HCT116 (cell line): ENCODE results near the gene LAMP1. TPM values are rescaled to one million over a fixed set of nuclear protein-coding genes. Genes with fewer than 3 reads are reported as not detected.

ENCODE experiments used
- ATAC-seq: fragments of 200-7000 bp; cut with Tn5 transposase; 2 replicates; pipeline ENCODE4 v1.9.1; 2020; ENCODE audit warnings: mild to moderate bottlenecking, moderate library complexity
- BruUV-seq: library from RNA; stranded (reverse); fragments of 400-500 nt; replicated peaks from 2 replicates; lab custom pipeline; 2021; lab: Mats Ljungman, UMichigan
- CTCF ChIA-PET: fragments of 300-600 bp; sonication (Branson Sonifier 250); formaldehyde crosslinking; loops from one replicate; lab custom pipeline; 2021; ENCODE audit warnings: antibody characterized with exemption; lab: Charles Lee
- POLR2A ChIA-PET: fragments of 300-600, 350-600 bp; sonication (Branson Sonifier 250); formaldehyde crosslinking; loops from one replicate; lab custom pipeline; 2021; ENCODE audit warnings: antibody characterized with exemption; lab: Charles Lee
- RAD21 ChIA-PET, 2 experiments: fragments of 300-600 bp; sonication (Branson Sonifier 250); formaldehyde crosslinking; loops; one replicate each; lab custom pipeline; 2023; ENCODE audit warnings: low total read pairs in 2 of 2; ENCODE audit not compliant: uncharacterized antibody in 2 of 2, unreplicated experiment in 2 of 2, low non-redundant PET in 1 of 2; lab: Charles Lee
- DNase-seq: peaks from one replicate; pipeline ENCODE4 v3.0.0-alpha.2; 2010; ENCODE audit warnings: low read depth, low spot score
- H2AFZ ChIP-seq: fragments of 200-600 bp; shearing (Covaris generic), sonication (generic); 2 replicates; pipeline ENCODE4 v1.6.1; 2017; ENCODE audit warnings: low read depth, mixed run types, mixed read lengths, antibody characterized with exemption, low read length; ENCODE audit not compliant: poor library complexity, severe bottlenecking
- H3K27ac ChIP-seq: 2 replicates; pipeline ENCODE4 v1.5.1; 2012; ENCODE audit warnings: low read depth, low read length
- H3K27me3 ChIP-seq: fragments of 200-600 bp; sonication (generic); 2 replicates; pipeline ENCODE4 v1.6.1; 2016; ENCODE audit warnings: mixed run types, low read length, mixed read lengths; ENCODE audit not compliant: insufficient read depth
- H3K36me3 ChIP-seq, 2 experiments: fragments of 200-500 bp in 1 of 2; fragments of 200-600 bp in 1 of 2; sonication (Bioruptor generic) in 1 of 2; sonication (generic) in 1 of 2; 2 replicates each; pipeline versions ENCODE4 v1.5.1 to v1.6.1; 2014 to 2016; ENCODE audit warnings: low read length in 2 of 2, inconsistent platforms in 1 of 2, mixed read lengths in 1 of 2, mixed run types in 1 of 2; ENCODE audit not compliant: insufficient read depth in 2 of 2, control insufficient read depth in 1 of 2
- H3K4me1 ChIP-seq, 2 experiments: fragments of 200-600 bp in 1 of 2; sonication (generic) in 1 of 2; 2 replicates each; pipeline versions ENCODE4 v1.5.1 to v1.6.1; 2012 to 2017; ENCODE audit warnings: low read length in 2 of 2, inconsistent platforms in 1 of 2, mild to moderate bottlenecking in 1 of 2, mixed read lengths in 1 of 2, mixed run types in 1 of 2, moderate library complexity in 1 of 2; ENCODE audit not compliant: insufficient read depth in 2 of 2, control insufficient read depth in 1 of 2
- H3K4me2 ChIP-seq: fragments of 200-600 bp; sonication (generic); 2 replicates; pipeline ENCODE4 v1.6.1; 2017; ENCODE audit warnings: mixed run types, low read length, mixed read lengths
- H3K4me3 ChIP-seq, 2 experiments: fragments of 200-600 bp in 1 of 2; sonication (generic) in 1 of 2; replicated peaks in 1 of 2; 2 replicates each; pipeline ENCODE4 v1.5.1; 2011 to 2016; ENCODE audit warnings: low read length in 2 of 2, control low read depth in 1 of 2, low read depth in 1 of 2, mild to moderate bottlenecking in 1 of 2, mixed read lengths in 1 of 2, mixed run types in 1 of 2
- H3K79me2 ChIP-seq: fragments of 200-600 bp; sonication (generic); 2 replicates; pipeline ENCODE4 v1.6.1; 2017; ENCODE audit warnings: mild to moderate bottlenecking, mixed run types, low read length, moderate library complexity, mixed read lengths; ENCODE audit not compliant: insufficient read depth
- H3K9ac ChIP-seq: fragments of 200-600 bp; sonication (generic); 2 replicates; pipeline ENCODE4 v1.6.1; 2016; ENCODE audit warnings: low read length, mixed read lengths
- H3K9me2 ChIP-seq: fragments of 200-600 bp; sonication (generic), shearing (Covaris generic); 2 replicates; pipeline ENCODE4 v1.6.1; 2017; ENCODE audit warnings: mixed run types, mild to moderate bottlenecking, moderate library complexity; ENCODE audit not compliant: insufficient read depth
- H3K9me3 ChIP-seq, 2 experiments: fragments of 200-500 bp in 1 of 2; fragments of 200-600 bp in 1 of 2; sonication (Bioruptor generic) in 1 of 2; sonication (generic) in 1 of 2; 2 replicates each; pipeline ENCODE4 v1.6.1; 2014 to 2017; ENCODE audit warnings: low read length in 2 of 2, mixed read lengths in 2 of 2, inconsistent platforms in 1 of 2, low read depth in 1 of 2, mild to moderate bottlenecking in 1 of 2, mixed run types in 1 of 2, moderate library complexity in 1 of 2; ENCODE audit not compliant: control insufficient read depth in 1 of 2, insufficient read depth in 1 of 2
- H4K20me1 ChIP-seq: fragments of 200-600 bp; sonication (generic), shearing (Covaris generic); 2 replicates; pipeline ENCODE4 v1.6.1; 2017; ENCODE audit warnings: mixed run types, mild to moderate bottlenecking, moderate library complexity; ENCODE audit not compliant: insufficient read depth
- ATF3 ChIP-seq: IDR thresholded peaks from 2 replicates; pipeline ENCODE4 v1.6.1; 2012
- CBX3 ChIP-seq: IDR thresholded peaks from 2 replicates; pipeline ENCODE4 v1.6.1; 2012; ENCODE audit warnings: low read depth
- CTCF ChIP-seq, 3 experiments: fragments of 200-600 bp in 1 of 3; sonication (generic) in 1 of 3; IDR thresholded peaks in 2 of 3; conservative IDR thresholded peaks in 1 of 3; 2 replicates each; pipeline ENCODE4 v1.5.1; 2012 to 2017; ENCODE audit warnings: low read depth in 2 of 3, low read length in 2 of 3, antibody characterized with exemption in 1 of 3, borderline replicate concordance in 1 of 3, control low read depth in 1 of 3, mild to moderate bottlenecking in 1 of 3, mixed read lengths in 1 of 3, mixed run types in 1 of 3, moderate library complexity in 1 of 3; ENCODE audit not compliant: insufficient read depth in 1 of 3
- EGR1 ChIP-seq: IDR thresholded peaks from 2 replicates; pipeline ENCODE4 v1.6.1; 2012; ENCODE audit warnings: low read depth
- ELF1 ChIP-seq: IDR thresholded peaks from 2 replicates; pipeline ENCODE4 v1.6.1; 2012; ENCODE audit warnings: low read depth, borderline replicate concordance
- EZH2 ChIP-seq: fragments of 200-600 bp; sonication (generic); IDR thresholded peaks from 2 replicates; pipeline ENCODE4 v1.6.1; 2017; ENCODE audit warnings: antibody characterized with exemption, mixed run types
- EZH2phosphoT487 ChIP-seq: fragments of 200-600 bp; IDR thresholded peaks from 2 replicates; pipeline ENCODE4 v1.6.1; 2018; ENCODE audit warnings: antibody characterized with exemption, borderline replicate concordance
- JUND ChIP-seq: IDR thresholded peaks from 2 replicates; pipeline ENCODE4 v1.6.1; 2012
- POLR2A ChIP-seq: IDR thresholded peaks from 2 replicates; pipeline ENCODE4 v1.7.0; 2011; ENCODE audit warnings: borderline replicate concordance; ENCODE audit not compliant: insufficient read depth, insufficient read length; ENCODE audit errors: extremely low read depth
- REST ChIP-seq: IDR thresholded peaks from 2 replicates; pipeline ENCODE4 v1.6.1; 2012; ENCODE audit warnings: low read depth
- SP1 ChIP-seq: IDR thresholded peaks from 2 replicates; pipeline ENCODE4 v1.6.1; 2012; ENCODE audit warnings: low read depth
- SRF ChIP-seq: IDR thresholded peaks from 2 replicates; pipeline ENCODE4 v1.6.1; 2012; ENCODE audit warnings: low read depth
- TCF7L2 ChIP-seq: IDR thresholded peaks from 2 replicates; pipeline ENCODE4 v1.7.0; 2011; ENCODE audit warnings: borderline replicate concordance, inconsistent platforms; ENCODE audit not compliant: insufficient read depth, insufficient read length; ENCODE audit errors: extremely low read depth
- YY1 ChIP-seq: IDR thresholded peaks from 2 replicates; pipeline ENCODE4 v1.6.1; 2011; ENCODE audit warnings: low read length, low read depth, moderate library complexity, mild to moderate bottlenecking; ENCODE audit not compliant: insufficient replicate concordance; ENCODE audit errors: extremely low read depth
- ZFX ChIP-seq: fragments of 450-650 bp; IDR thresholded peaks from 2 replicates; pipeline ENCODE4 v1.6.1; 2017
- ZNF274 ChIP-seq: fragments of 200-500 bp; sonication (Bioruptor generic); IDR thresholded peaks from 2 replicates; pipeline ENCODE4 v1.6.1; 2014; ENCODE audit warnings: mild to moderate bottlenecking, low read depth, low read length, inconsistent platforms
- intact Hi-C: fragments of 100-400 bp; cut with micrococcal nuclease; formaldehyde crosslinking; loops from 2 replicates; pipeline ENCODE4 v1.10.0; 2022
- total RNA-seq: library from RNA; stranded (reverse); gene quantifications from one replicate; pipeline ENCODE4 v1.2.1, GENCODE V29; 2021; ENCODE audit not compliant: unreplicated experiment

LAMP1 gene
- total RNA-seq, 1 experiment from 2014 or later = 158 TPM

GRCh38 chr13:113295776-113296175, 1.3 kb upstream of the LAMP1 start:
- H3K27me3 ChIP-seq = peaks cover 8% of the 10 kb centered on the region; the same call in 1 of the 2 replicates
- H3K4me1 ChIP-seq = peaks cover 11 to 31% of the 10 kb centered on the region in 2 experiments; a peak in 3 of 4 replicates
- peak overlapping the region; percentile 97; the same call in 1 of the 2 replicates for H3K4me2 ChIP-seq
- RAD21 ChIA-PET = no interaction called here
- no peak for DNase-seq
- intact Hi-C loops = loop anchor here (2.0 to 5.0 kb wide), 2 partner anchors 67 to 153 kb away; partner anchors contain the start of gene GRTP1
- H4K20me1 ChIP-seq = peaks cover 3% of the 10 kb centered on the region; the same call in 1 of the 2 replicates
- no peak for ATAC-seq
- H3K4me3 ChIP-seq = no peak overlapping the region
- H2AFZ ChIP-seq = no peak overlapping the region
- no peak overlapping the region for H3K27ac ChIP-seq
- TF ChIP-seq SP1 = no peak
- TF ChIP-seq POLR2A = no peak
- no peak for TF ChIP-seq YY1
- TF ChIP-seq ELF1 = no peak
- TF ChIP-seq ZFX = no peak
- TF ChIP-seq CTCF (IDR thresholded peaks at IDR 0.05 in 2 of 3, conservative IDR thresholded peaks at IDR 0.05 in 1 of 3; ENCODE audit: borderline replicate concordance in 1 of 3, insufficient read depth in 1 of 3, low read depth in 2 of 3, low read length in 2 of 3) = no peak
- no peak for TF ChIP-seq SRF
- no peak for TF ChIP-seq JUND
- no peak for TF ChIP-seq ATF3
- TF ChIP-seq ZNF274 = no peak
- no peak for TF ChIP-seq CBX3
- no peak for TF ChIP-seq TCF7L2
- TF ChIP-seq REST = no peak
- no peak for TF ChIP-seq EGR1
- TF ChIP-seq EZH2phosphoT487 = no peak
- no peak for TF ChIP-seq EZH2
- TF ChIP-seq, all 23 proteins: peak for 0
- peaks cover 35% of the 10 kb centered on the region for H3K79me2 ChIP-seq
- no peak overlapping the region for H3K9ac ChIP-seq
- H3K36me3 ChIP-seq = no peaks in the 10 kb centered on the region
- CTCF ChIA-PET = no interaction called here
- no peaks in the 10 kb centered on the region for H3K9me3 ChIP-seq
- POLR2A ChIA-PET = no interaction called here
- BruUV-seq = no TSS peak
- H3K9me2 ChIP-seq = no peaks in the 10 kb centered on the region
